Activated T-helper 17 cell treated with anti-CD3 and anti-CD28 coated beads, Interleukin-2, amount 50 U/mL, for 72 hours (primary cell): Measurements from ENCODE around the gene FMC1. TPM values are rescaled to one million over a fixed set of nuclear protein-coding genes. Genes with fewer than 3 reads are reported as not detected.
A peak's percentile ranks its signal among the peaks of the same experiment; 100 is the strongest.
"Not testable (repeated sequence)": the region's sequence is repeated elsewhere in the genome, so short reads cannot be mapped to it uniquely, and the experiment has no call there.

ENCODE experiments used
- ATAC-seq: fragments of 150-1000 bp; cut with Tn5 transposase; replicated peaks from 2 replicates; pipeline ENCODE4 v1.10.0; 2021; ENCODE audit warnings: mild to moderate bottlenecking, moderate library complexity
- H3K27ac Mint-ChIP-seq: one replicate; pipeline ENCODE4 v1.8.0; 2022; ENCODE audit warnings: mixed read lengths
- H3K27me3 Mint-ChIP-seq: one replicate; pipeline ENCODE4 v1.8.0; 2022; ENCODE audit warnings: mixed read lengths
- H3K36me3 Mint-ChIP-seq: one replicate; pipeline ENCODE4 v1.8.0; 2022; ENCODE audit warnings: low read depth, mild to moderate bottlenecking, mixed read lengths
- H3K4me1 Mint-ChIP-seq: one replicate; pipeline ENCODE4 v1.8.0; 2022; ENCODE audit warnings: mixed read lengths
- H3K4me3 Mint-ChIP-seq: one replicate; pipeline ENCODE4 v1.8.0; 2022; ENCODE audit warnings: mild to moderate bottlenecking, mixed read lengths
- H3K9me3 Mint-ChIP-seq: one replicate; pipeline ENCODE4 v1.8.0; 2022; ENCODE audit warnings: mixed read lengths
- total RNA-seq, 2 donors: library from RNA; stranded (reverse); gene quantifications; one replicate each; pipeline ENCODE4 v1.2.3, GENCODE V29; 2022

The FMC1 gene, protein sequence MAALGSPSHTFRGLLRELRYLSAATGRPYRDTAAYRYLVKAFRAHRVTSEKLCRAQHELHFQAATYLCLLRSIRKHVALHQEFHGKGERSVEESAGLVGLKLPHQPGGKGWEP
- 1 to 10 TPM; 3.0 to 6.7 TPM for total RNA-seq

DNA sequence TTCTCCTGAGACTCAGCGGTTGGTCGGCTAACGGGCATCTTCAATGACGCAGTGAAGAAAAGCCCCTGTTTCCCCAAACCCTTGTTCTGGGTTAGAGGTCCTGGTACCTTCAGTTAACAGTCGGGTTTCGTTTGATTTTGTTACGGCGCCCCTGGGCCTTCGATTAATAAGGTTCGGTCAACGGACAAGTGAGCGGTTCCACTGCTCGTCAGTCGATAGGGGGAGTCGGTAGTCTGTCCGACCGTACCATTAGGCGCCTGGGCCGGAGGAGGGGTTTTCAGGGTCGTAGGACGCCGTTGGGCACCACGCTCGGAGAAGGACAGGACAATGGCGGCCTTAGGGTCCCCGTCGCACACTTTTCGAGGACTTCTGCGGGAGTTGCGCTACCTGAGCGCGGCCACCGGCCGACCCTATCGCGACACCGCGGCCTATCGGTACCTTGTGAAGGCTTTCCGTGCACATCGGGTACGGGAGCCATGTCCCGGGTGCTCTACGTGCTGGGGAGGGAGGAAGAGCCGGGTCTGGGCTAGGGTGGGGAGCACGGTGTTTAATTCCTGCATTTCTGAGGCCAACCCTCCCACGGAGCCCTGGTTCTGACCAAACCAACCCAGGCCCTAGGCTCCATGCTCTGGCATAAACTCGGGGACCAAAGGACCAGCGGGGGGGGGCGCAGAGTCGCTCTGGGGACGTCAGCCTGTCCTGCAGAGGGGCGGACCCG is at the start of gene FMC1:
FMC1 (plus strand) TSS at position 280 of the 718 bp plus-strand sequence; CDS start at position 328, 48 bp downstream.
- Mint-ChIP-seq H3K27me3 (peaks cover 4% of the 10 kb centered on the region), H3K36me3 (peaks cover 28% of the 10 kb centered on the region), H3K4me1 (peaks cover 22% of the 10 kb centered on the region), H3K4me3 (peak within 1 kb of the TSS; percentile 93), H3K27ac (peak within 1 kb of the TSS; percentile 100), H3K9me3 (peaks cover 9% of the 10 kb centered on the region)
- peak; percentile 70 for ATAC-seq

GRCh38 chr7:139292821-139293220 is 48.3 kb upstream of the FMC1 start:
- ATAC-seq: no peak
- no peaks in the 10 kb centered on the region for H3K27me3 Mint-ChIP-seq
- peak overlapping the region; percentile 3 for H3K27ac Mint-ChIP-seq
- no peaks in the 10 kb centered on the region for H3K9me3 Mint-ChIP-seq
- no peaks in the 10 kb centered on the region for H3K4me1 Mint-ChIP-seq
- H3K4me3 Mint-ChIP-seq: no peak overlapping the region
- peaks cover 29% of the 10 kb centered on the region for H3K36me3 Mint-ChIP-seq

DNA sequence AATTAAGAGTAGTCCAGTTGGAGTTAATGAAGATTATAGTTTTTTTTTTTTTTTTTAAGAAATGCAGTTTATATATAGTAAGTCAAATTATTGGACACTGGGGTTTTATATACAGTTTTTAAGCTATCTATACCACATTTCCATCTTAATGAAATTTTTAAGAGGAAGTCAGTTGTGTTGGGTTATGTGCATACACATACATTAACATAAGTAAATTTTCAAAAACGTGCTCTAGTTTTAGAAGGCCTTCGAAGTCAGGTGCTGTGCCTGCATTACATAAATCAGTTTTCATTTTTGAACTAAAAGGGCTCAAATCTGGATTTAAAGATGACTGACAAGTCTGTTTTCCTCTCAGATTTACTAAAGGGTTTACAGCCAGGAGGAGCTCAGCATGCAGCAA is 47.6 kb upstream of the FMC1 start:
- H3K4me1 Mint-ChIP-seq: no peaks in the 10 kb centered on the region
- H3K4me3 Mint-ChIP-seq: no peak overlapping the region
- H3K27ac Mint-ChIP-seq: no peak overlapping the region
- no peaks in the 10 kb centered on the region for H3K27me3 Mint-ChIP-seq
- peaks cover 26% of the 10 kb centered on the region for H3K36me3 Mint-ChIP-seq
- ATAC-seq: no peak
- H3K9me3 Mint-ChIP-seq: no peaks in the 10 kb centered on the region

- Mint-ChIP-seq H3K4me1 (no peaks in the 10 kb centered on the region), H3K9me3 (no peaks in the 10 kb centered on the region), H3K27ac (no peak overlapping the region), H3K4me3 (no peak overlapping the region), H3K27me3 (no peaks in the 10 kb centered on the region), H3K36me3 (peaks cover 32% of the 10 kb centered on the region)
- ATAC-seq: no peak
Measured at GRCh38 chr7:139294241-139294640, 46.9 kb upstream of the FMC1 start.

DNA sequence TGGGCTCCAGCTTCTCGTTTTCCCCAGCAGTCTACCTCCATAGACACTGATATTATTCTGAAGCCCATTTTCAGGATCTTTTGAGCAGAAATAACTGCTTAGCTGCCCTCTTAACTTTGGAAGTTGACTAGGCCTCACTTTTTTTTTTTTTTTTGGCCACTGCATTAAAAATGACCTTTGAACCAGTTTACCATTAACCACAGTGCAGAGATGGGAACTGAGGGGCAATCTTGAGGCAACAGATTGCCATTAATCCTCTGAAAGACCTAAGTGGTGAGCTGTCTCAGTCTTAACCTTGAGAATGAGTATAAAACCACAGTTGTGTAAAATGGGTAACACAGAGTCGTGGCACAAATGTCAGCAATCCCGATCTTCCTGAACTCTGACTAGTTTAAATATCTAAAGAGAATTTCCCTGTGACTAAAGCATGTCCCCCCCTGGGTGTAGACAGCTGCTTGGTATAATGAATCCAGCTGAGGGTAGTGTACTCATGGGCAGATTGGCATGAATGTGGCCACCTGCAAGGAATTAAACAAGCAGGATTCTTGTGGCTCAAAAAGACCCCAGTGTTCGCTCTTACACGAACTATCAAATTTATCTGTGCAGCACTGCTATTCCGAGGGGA is 46.1 kb upstream of the FMC1 start:
- Mint-ChIP-seq H3K4me3 (no peak overlapping the region), H3K9me3 (no peaks in the 10 kb centered on the region), H3K27ac (no peak overlapping the region), H3K36me3 (peaks cover 40% of the 10 kb centered on the region), H3K4me1 (no peaks in the 10 kb centered on the region), H3K27me3 (no peaks in the 10 kb centered on the region)
- no peak for ATAC-seq

DNA sequence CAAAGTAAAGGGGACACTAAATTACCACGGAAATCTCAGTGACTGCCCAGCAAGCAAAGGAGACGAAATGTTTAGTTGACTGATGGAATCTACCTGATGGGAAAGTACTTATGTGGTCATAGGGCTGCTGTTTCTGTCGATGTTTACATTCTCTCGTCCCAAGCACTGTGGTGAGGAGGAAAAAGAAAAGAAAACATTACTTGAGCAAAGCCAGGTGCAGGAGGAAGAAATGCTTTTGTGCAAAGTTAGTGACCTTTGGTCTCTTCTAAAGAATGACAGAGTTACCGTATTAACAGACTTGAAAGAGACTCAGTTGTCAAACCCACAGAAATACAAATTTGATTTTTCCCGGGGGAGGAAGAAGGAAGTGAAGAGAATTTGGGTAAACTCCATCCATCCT is 43.3 kb upstream of the FMC1 start:
- H3K4me1 Mint-ChIP-seq: no peaks in the 10 kb centered on the region
- no peak overlapping the region for H3K27ac Mint-ChIP-seq
- no peaks in the 10 kb centered on the region for H3K27me3 Mint-ChIP-seq
- ATAC-seq: no peak
- peaks cover 43% of the 10 kb centered on the region for H3K36me3 Mint-ChIP-seq
- H3K4me3 Mint-ChIP-seq: no peak overlapping the region
- no peaks in the 10 kb centered on the region for H3K9me3 Mint-ChIP-seq

- no peaks in the 10 kb centered on the region for H3K27me3 Mint-ChIP-seq
- no peaks in the 10 kb centered on the region for H3K4me1 Mint-ChIP-seq
- H3K4me3 Mint-ChIP-seq: no peak overlapping the region
- ATAC-seq: no peak
- no peaks in the 10 kb centered on the region for H3K9me3 Mint-ChIP-seq
- H3K27ac Mint-ChIP-seq: no peak overlapping the region
- H3K36me3 Mint-ChIP-seq: peaks cover 43% of the 10 kb centered on the region
Measured at GRCh38 chr7:139299296-139299695, 41.8 kb upstream of the FMC1 start.

- no peak overlapping the region for H3K4me3 Mint-ChIP-seq
- no peak for ATAC-seq
Measured at GRCh38 chr7:139300390-139300789, 40.7 kb upstream of the FMC1 start.

DNA sequence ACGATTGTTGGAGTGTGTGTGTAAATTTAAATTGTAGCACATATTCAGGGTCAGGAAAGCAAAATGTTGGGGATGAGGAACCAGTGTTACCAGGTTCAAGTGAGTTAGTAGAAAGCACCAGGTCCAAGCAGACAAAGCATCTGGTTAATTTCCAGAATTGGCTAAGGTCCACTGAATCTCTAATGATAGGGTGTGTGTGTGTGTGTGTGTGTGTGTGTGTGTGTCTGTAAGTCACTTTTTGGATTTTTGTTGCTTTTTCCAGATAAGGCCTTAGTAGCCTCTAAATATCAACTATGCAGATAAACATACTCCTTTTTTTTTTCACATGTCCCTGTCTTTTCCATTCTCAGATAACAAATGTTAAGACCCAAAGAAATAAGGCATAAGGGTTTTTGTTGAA is 36.6 kb upstream of the FMC1 start:
- Mint-ChIP-seq H3K4me1 (no peaks in the 10 kb centered on the region), H3K27me3 (no peaks in the 10 kb centered on the region), H3K4me3 (no peak overlapping the region), H3K27ac (no peak overlapping the region), H3K36me3 (peaks cover 17% of the 10 kb centered on the region), H3K9me3 (no peaks in the 10 kb centered on the region)
- ATAC-seq: no peak

More at GRCh38 chr7:139300390-139300789, 40.7 kb upstream of the FMC1 start:
- H3K9me3 Mint-ChIP-seq: no peaks in the 10 kb centered on the region
- H3K27me3 Mint-ChIP-seq: no peaks in the 10 kb centered on the region
- peaks cover 39% of the 10 kb centered on the region for H3K36me3 Mint-ChIP-seq
- H3K27ac Mint-ChIP-seq: no peak overlapping the region
- H3K4me1 Mint-ChIP-seq: no peaks in the 10 kb centered on the region

DNA sequence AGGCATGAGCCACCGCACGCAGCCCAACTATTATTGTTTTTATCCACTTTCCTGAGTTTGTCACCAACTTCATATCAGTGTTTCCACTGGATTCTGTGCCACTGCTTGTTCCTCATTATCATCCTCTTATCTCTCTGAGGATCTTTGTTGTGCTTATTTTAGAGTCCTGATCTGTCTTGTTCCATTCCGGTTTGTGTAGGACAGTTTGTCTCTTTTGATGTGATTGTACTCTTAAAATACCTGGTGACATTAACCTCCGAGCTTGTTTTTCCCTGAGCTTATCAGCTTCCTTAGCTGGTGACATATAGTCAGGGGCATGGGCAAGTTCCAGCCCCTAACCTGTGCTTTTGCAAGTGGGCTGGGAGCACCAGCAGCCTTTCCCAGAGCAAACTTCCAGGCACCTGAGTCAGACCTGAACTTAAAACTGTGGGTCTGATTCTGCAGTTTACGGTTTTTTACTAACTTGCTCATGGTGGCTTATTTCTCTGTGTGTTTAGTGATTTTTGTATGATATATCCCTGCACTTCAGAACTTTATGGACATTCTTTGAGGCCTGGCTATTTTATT is 23.1 kb upstream of the FMC1 start:
- H3K36me3 Mint-ChIP-seq: no peaks in the 10 kb centered on the region
- no peak for ATAC-seq
- H3K27ac Mint-ChIP-seq: no peak overlapping the region

DNA sequence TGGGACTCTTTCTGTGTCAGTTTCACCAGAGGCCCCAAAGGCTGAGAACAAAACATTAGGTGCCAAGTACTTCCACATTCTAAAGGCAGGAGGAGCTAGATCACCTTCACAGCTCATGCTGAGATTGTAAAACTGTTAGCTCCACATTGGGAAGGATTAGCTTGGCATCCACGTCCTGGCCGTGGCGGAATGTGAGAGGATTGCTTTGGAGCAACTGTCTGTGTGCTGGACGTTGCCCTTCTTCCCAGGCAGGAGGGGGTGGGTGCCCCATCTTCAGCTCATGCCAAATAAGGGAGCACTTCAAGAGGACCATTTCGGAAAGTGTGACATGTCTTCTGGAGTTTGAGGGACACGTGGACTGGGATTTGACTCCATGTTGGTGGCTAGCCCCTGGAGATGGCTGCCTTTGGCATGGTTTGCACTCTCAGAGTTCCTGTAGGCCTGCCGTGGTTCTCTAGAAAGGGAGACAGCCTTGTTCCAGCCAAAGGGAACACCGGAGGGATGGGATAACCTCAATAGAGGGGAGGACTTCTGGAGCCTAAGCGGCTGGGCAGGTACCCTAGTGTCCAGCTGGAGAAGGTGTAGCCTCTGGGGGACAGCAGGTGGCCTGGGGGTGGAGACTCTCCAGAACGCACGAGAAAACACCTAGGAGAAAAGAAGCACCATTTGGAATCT is 19.9 kb upstream of the FMC1 start:
- no peak for ATAC-seq
- no peaks in the 10 kb centered on the region for H3K9me3 Mint-ChIP-seq
- H3K4me1 Mint-ChIP-seq: no peaks in the 10 kb centered on the region
- no peaks in the 10 kb centered on the region for H3K36me3 Mint-ChIP-seq
- H3K27ac Mint-ChIP-seq: no peak overlapping the region
- no peak overlapping the region for H3K4me3 Mint-ChIP-seq
- H3K27me3 Mint-ChIP-seq: no peaks in the 10 kb centered on the region

More for the DNA sequence above, 23.1 kb upstream of the FMC1 start:
- H3K4me3 Mint-ChIP-seq: no peak overlapping the region
- no peaks in the 10 kb centered on the region for H3K4me1 Mint-ChIP-seq
- H3K27me3 Mint-ChIP-seq: no peaks in the 10 kb centered on the region
- no peaks in the 10 kb centered on the region for H3K9me3 Mint-ChIP-seq

DNA sequence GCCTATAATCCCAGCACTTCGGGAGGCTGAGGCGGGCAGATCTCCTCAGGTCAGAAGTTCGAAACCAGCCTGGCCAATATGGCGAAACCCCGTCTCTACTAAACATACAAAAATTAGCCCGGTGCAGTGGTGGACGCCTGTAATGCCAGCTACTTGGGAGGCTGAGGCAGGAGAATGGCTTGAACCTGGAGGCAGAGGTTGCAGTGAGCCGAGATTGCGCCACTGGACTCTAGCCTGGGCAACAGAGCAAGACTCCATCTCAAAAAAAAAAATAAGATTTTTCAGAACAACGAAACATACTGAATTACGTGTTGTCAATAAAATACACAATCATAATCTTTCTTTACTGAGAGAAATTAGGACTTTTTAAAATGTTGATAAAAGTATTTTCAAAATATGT is 16.4 kb upstream of the FMC1 start:
- H3K36me3 Mint-ChIP-seq, H3K27ac Mint-ChIP-seq, H3K4me1 Mint-ChIP-seq, H3K4me3 Mint-ChIP-seq, H3K9me3 Mint-ChIP-seq, ATAC-seq, H3K27me3 Mint-ChIP-seq: not testable (repeated sequence)

GRCh38 chr7:139328375-139328774 is 12.8 kb upstream of the FMC1 start:
- no peak overlapping the region for H3K4me3 Mint-ChIP-seq

GRCh38 chr7:139329119-139329518 is 12.0 kb upstream of the FMC1 start:
- no peaks in the 10 kb centered on the region for H3K9me3 Mint-ChIP-seq
- ATAC-seq: no peak
- H3K4me3 Mint-ChIP-seq: no peak overlapping the region
- H3K4me1 Mint-ChIP-seq: peaks cover 6% of the 10 kb centered on the region
- H3K36me3 Mint-ChIP-seq: no peaks in the 10 kb centered on the region
- no peak overlapping the region for H3K27ac Mint-ChIP-seq
- no peaks in the 10 kb centered on the region for H3K27me3 Mint-ChIP-seq

More at GRCh38 chr7:139328375-139328774, 12.8 kb upstream of the FMC1 start:
- ATAC-seq: no peak
- no peaks in the 10 kb centered on the region for H3K27me3 Mint-ChIP-seq
- H3K27ac Mint-ChIP-seq: no peak overlapping the region
- H3K4me1 Mint-ChIP-seq: peaks cover 6% of the 10 kb centered on the region
- no peaks in the 10 kb centered on the region for H3K9me3 Mint-ChIP-seq
- H3K36me3 Mint-ChIP-seq: no peaks in the 10 kb centered on the region
